ENCODE measurements around the gene TEX13C.

The TEX13C gene

DNA sequence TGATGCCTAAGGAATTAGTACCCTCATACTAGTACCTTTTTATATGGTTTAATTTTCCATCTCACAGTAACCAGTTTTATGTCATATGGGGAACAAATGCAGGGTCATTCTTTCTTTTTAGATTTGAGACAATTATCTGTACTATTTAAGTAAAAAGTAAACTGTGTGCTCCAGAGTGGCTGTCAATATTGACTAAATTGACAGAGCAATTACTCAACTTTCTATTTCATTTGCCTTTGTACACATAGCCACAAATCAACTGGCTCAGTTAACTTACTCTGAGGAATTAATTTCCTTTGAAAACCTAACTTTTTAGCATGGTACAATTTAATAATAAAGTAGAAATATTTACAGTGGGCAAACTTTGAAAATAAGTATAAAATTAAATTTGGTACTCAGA, 28.5 kb upstream of the TEX13C start:
- Histone ChIP-seq H3K4me3 (replicated peaks; ENCODE audit: low read depth, low read length) (no peak overlapping the region), H3K27me3 (replicated peaks; ENCODE audit: control insufficient read depth, insufficient read depth, low read length) (no peaks in the 10 kb centered on the region), H3K36me3 (ENCODE audit: control insufficient read depth, insufficient read depth, low read length) (no peaks in the 10 kb centered on the region)
- TF ChIP-seq, protein P1, sequence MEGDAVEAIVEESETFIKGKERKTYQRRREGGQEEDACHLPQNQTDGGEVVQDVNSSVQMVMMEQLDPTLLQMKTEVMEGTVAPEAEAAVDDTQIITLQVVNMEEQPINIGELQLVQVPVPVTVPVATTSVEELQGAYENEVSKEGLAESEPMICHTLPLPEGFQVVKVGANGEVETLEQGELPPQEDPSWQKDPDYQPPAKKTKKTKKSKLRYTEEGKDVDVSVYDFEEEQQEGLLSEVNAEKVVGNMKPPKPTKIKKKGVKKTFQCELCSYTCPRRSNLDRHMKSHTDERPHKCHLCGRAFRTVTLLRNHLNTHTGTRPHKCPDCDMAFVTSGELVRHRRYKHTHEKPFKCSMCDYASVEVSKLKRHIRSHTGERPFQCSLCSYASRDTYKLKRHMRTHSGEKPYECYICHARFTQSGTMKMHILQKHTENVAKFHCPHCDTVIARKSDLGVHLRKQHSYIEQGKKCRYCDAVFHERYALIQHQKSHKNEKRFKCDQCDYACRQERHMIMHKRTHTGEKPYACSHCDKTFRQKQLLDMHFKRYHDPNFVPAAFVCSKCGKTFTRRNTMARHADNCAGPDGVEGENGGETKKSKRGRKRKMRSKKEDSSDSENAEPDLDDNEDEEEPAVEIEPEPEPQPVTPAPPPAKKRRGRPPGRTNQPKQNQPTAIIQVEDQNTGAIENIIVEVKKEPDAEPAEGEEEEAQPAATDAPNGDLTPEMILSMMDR (IDR thresholded peaks at IDR 0.05; ENCODE audit: insufficient read depth, low read length, poor library complexity, severe bottlenecking) = no peak
- DNase-seq (ENCODE audit: extremely low read depth, insufficient read length) = no peak

DNA sequence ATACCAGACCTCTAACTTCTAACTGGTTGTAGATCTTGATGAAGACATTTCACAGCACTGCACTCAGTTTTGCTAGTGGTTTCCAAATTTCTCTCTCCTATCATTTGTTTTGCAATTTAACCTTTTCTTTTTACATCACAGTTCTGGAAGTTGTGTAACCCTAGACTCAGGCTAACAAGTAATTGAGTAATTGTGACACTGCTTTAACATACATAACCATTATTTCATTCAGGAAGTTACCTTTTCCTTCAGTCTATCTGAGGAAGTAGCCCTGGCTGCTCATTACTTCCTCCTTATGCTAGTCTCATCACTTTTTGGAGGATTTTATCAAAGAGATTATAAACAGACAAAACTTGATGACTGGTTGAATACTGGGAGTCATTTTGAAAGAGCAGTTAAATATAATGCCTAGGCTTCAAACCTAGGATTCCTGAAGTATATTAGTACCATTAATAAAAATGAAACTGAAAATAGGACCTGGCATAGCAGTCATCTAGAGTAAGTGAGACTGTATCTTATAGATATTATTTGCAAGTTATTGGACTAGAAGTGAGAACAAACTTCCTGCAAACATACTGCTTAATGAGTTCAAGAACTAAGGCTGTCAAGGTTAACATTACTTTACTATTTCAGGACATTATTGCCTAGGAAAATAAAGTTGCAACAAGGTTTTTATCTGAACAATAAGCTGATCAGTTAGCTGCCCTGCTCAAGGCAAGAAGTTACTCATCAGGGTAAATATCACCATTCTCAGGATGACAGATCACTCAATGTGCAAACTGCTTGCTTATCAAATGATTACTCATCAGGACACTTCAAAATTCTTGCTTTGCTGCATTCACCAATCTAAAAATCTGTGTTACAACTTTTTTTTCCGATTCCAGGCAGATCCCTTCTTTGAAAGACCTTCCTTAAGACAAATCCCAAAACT, 25.6 kb upstream of the TEX13C start:
- no peak for DNase-seq (ENCODE audit: extremely low read depth, insufficient read length)
- TF ChIP-seq, protein P1 (IDR thresholded peaks at IDR 0.05; ENCODE audit: insufficient read depth, low read length, poor library complexity, severe bottlenecking) = no peak
- H3K27me3 ChIP-seq (replicated peaks; ENCODE audit: control insufficient read depth, insufficient read depth, low read length) = no peaks in the 10 kb centered on the region
- no peaks in the 10 kb centered on the region for H3K36me3 ChIP-seq (ENCODE audit: control insufficient read depth, insufficient read depth, low read length)
- H3K4me3 ChIP-seq (replicated peaks; ENCODE audit: low read depth, low read length) = no peak overlapping the region

DNA sequence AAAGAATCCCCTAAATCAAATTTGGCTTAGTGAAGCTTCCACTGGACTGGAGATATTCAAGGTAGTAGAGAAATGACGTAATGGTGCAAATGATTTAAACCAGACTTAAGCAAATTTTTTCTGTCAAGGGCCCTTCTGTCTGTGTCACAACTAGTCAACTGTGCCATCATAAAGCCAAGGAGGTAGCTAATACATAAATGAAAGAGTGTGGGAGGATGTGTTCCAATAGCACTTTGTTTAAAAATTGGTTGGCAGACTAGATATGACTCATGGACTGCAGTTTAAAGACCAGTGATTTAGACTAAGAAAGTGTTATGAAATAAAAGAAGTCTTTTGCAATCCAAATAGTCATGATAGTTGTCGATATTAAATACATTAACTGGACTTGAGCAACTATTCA, 24.3 kb upstream of the TEX13C start:
- H3K27me3 ChIP-seq (replicated peaks; ENCODE audit: control insufficient read depth, insufficient read depth, low read length) = no peaks in the 10 kb centered on the region
- no peak for DNase-seq (ENCODE audit: extremely low read depth, insufficient read length)
- H3K36me3 ChIP-seq (ENCODE audit: control insufficient read depth, insufficient read depth, low read length) = no peaks in the 10 kb centered on the region
- H3K4me3 ChIP-seq (replicated peaks; ENCODE audit: low read depth, low read length) = no peak overlapping the region
- TF ChIP-seq, protein P1 (IDR thresholded peaks at IDR 0.05; ENCODE audit: insufficient read depth, low read length, poor library complexity, severe bottlenecking) = no peak

DNA sequence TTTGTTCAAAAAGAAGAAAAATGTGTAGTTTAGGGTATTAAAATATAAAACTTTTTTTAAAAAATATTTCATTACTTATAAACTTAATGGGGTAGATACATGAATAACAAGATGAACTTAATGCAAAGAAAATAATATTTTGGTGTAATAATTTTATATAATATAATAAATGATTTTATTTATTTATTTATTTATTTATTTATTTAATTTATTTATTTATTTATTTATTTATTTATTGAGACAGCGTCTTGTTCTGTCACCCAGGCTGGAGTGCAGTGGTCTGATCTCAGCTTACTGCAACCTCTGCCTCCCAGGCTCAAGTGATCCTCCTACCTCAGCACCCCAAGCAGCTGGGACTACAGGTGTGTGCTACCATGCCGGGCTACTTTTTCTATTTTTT, 20.8 kb upstream of the TEX13C start:
- TF ChIP-seq, protein P1 (IDR thresholded peaks at IDR 0.05; ENCODE audit: insufficient read depth, low read length, poor library complexity, severe bottlenecking) = no peak

DNA sequence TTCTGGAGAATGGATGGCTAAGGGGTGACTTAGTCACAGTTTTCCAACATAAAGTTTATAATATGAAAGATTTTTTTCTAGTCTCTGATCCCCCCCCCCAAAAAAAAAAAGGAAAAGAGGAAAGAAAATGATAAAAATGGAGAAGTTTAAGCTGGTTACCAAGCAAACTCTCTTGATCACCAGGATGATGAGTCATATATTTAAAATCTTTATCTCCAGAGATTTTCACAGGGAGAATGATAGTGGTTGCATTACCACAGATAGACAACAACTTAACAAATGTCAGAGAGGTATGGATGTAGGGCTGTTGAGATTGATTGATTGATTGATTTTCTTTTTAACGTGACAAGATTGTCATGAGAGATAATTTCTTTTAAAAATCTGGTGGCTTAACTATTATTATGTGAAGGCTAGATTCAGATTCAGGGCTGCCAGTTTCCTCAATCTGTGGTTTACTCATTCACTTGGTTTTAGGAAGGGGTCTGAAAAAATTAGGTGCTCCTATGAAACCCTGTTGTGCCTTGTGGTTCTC, 13.3 kb upstream of the TEX13C start:
- Histone ChIP-seq H3K36me3 (ENCODE audit: control insufficient read depth, insufficient read depth, low read length) (no peaks in the 10 kb centered on the region), H3K4me3 (replicated peaks; ENCODE audit: low read depth, low read length) (no peak overlapping the region), H3K27me3 (replicated peaks; ENCODE audit: control insufficient read depth, insufficient read depth, low read length) (no peaks in the 10 kb centered on the region)
- no peak for DNase-seq (ENCODE audit: extremely low read depth, insufficient read length)
- TF ChIP-seq, protein P1 (IDR thresholded peaks at IDR 0.05; ENCODE audit: insufficient read depth, low read length, poor library complexity, severe bottlenecking) = no peak

More for the DNA sequence above, 20.8 kb upstream of the TEX13C start:
- Histone ChIP-seq H3K36me3 (ENCODE audit: control insufficient read depth, insufficient read depth, low read length) (no peaks in the 10 kb centered on the region), H3K4me3 (replicated peaks; ENCODE audit: low read depth, low read length) (no peak overlapping the region), H3K27me3 (replicated peaks; ENCODE audit: control insufficient read depth, insufficient read depth, low read length) (no peaks in the 10 kb centered on the region)
- no peak for DNase-seq (ENCODE audit: extremely low read depth, insufficient read length)

Measured in GM06990 (cell line).